HG03103 (cell line): ENCODE measurements around the gene GNA15.

Source experiments
- ATAC-seq: cut with Tn5 transposase; IDR thresholded peaks from one replicate; pipeline ENCODE4 v1.9.1; 2021; ENCODE audit warnings: low read depth; ENCODE audit not compliant: unreplicated experiment

The GNA15 gene

GRCh38 chr19:3120611-3121276 lies 15.1 kb upstream of the GNA15 start:
- ATAC-seq = no peak

- no peak for ATAC-seq
Measured at GRCh38 chr19:3121396-3121795, 14.4 kb upstream of the GNA15 start.

- ATAC-seq = no peak
Measured at GRCh38 chr19:3121821-3122511, 13.9 kb upstream of the GNA15 start.

GRCh38 chr19:3122512-3122870 lies 13.3 kb upstream of the GNA15 start:
- ATAC-seq = no peak

- no peak for ATAC-seq
Measured at GRCh38 chr19:3123088-3123721, 12.6 kb upstream of the GNA15 start.

GRCh38 chr19:3123956-3124355 lies 11.9 kb upstream of the GNA15 start:
- ATAC-seq = no peak

GRCh38 chr19:3124630-3125029 lies 11.2 kb upstream of the GNA15 start:
- no peak for ATAC-seq

- ATAC-seq = no peak
Measured at GRCh38 chr19:3125900-3126524, 9.8 kb upstream of the GNA15 start.

GRCh38 chr19:3129112-3129511 lies 6.7 kb upstream of the GNA15 start:
- ATAC-seq = no peak

- ATAC-seq = no peak
Measured at GRCh38 chr19:3131168-3131567, 4.7 kb upstream of the GNA15 start.

GRCh38 chr19:3132971-3133792 lies 2.7 kb upstream of the GNA15 start:
- no peak for ATAC-seq

GRCh38 chr19:3133793-3134116 lies 2.1 kb upstream of the GNA15 start:
- ATAC-seq = no peak

GRCh38 chr19:3136684-3137055 lies 837 bp downstream of the GNA15 start:
- ATAC-seq = no peak

GRCh38 chr19:3137119-3137518 lies 1.3 kb downstream of the GNA15 start:
- no peak for ATAC-seq

GRCh38 chr19:3138268-3138667 lies 2.4 kb downstream of the GNA15 start:
- ATAC-seq = no peak

GRCh38 chr19:3140667-3141038 lies 4.8 kb downstream of the GNA15 start:
- ATAC-seq = no peak

- ATAC-seq = no peak
Measured at GRCh38 chr19:3142292-3142670, 6.4 kb downstream of the GNA15 start.

GRCh38 chr19:3142781-3143337 lies 7.0 kb downstream of the GNA15 start:
- no peak for ATAC-seq

GRCh38 chr19:3145909-3146676 lies 10.3 kb downstream of the GNA15 start:
- no peak for ATAC-seq

GRCh38 chr19:3146677-3147100 lies 10.9 kb downstream of the GNA15 start:
- no peak for ATAC-seq
